ENCODE measurements around the gene CUL5.
"Not testable (repeated sequence)": the region's sequence is repeated elsewhere in the genome, so short reads cannot be mapped to it uniquely, and the experiment has no call there.

The CUL5 gene

DNA sequence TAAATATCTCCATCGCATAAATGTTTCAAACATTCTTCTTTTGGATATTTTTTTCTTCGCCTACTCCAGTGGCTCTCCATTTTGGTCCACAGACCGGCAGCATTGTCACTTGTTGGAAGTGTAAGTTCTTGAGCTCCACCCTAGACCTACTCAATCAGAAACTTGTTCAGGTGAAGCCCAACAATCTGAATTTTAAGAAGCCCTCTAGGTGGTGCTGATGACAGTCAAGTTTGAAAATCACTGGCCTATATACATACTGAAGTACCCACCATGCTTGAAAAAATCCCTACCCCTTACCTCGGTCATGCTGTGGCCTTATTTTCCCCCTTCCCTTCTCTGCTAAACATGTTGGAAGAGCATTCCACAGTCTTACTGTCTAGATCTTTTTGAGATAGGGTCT is 102.4 kb downstream of the CUL5 start:
- H3K4me3 ChIP-seq (ENCODE audit: low read length) = no peak overlapping the region
- TF ChIP-seq, protein P1, sequence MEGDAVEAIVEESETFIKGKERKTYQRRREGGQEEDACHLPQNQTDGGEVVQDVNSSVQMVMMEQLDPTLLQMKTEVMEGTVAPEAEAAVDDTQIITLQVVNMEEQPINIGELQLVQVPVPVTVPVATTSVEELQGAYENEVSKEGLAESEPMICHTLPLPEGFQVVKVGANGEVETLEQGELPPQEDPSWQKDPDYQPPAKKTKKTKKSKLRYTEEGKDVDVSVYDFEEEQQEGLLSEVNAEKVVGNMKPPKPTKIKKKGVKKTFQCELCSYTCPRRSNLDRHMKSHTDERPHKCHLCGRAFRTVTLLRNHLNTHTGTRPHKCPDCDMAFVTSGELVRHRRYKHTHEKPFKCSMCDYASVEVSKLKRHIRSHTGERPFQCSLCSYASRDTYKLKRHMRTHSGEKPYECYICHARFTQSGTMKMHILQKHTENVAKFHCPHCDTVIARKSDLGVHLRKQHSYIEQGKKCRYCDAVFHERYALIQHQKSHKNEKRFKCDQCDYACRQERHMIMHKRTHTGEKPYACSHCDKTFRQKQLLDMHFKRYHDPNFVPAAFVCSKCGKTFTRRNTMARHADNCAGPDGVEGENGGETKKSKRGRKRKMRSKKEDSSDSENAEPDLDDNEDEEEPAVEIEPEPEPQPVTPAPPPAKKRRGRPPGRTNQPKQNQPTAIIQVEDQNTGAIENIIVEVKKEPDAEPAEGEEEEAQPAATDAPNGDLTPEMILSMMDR (IDR thresholded peaks at IDR 0.05; ENCODE audit: insufficient read depth, low read depth, low read length, missing control alignments) = no peak
- DNase-seq (ENCODE audit: low read depth) = no peak

DNA sequence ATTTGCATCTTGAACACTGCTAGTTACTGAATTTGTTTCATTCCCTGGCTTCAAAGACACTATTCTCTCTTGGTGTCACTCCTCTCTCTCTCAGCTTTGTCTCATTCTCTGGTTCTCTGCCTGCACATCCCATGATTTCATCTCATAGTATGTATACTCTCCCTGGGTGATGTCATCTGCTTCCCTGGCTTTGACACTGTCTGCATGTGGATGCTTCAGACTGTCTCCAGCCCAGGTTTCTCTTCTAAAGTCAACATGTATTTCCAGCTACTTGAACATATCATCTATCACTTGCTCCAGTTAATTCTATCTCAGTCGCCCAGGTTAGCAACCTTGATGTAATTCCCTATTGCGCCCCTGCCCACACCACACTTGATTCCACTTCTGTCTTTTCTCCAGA is 103.4 kb downstream of the CUL5 start:
- H3K4me3 ChIP-seq (ENCODE audit: low read length) = no peak overlapping the region
- DNase-seq (ENCODE audit: low read depth) = no peak
- TF ChIP-seq, protein P1 (IDR thresholded peaks at IDR 0.05; ENCODE audit: insufficient read depth, low read depth, low read length, missing control alignments) = no peak

- DNase-seq (ENCODE audit: low read depth) = peak; percentile 88
- TF ChIP-seq, protein P1 (IDR thresholded peaks at IDR 0.05; ENCODE audit: insufficient read depth, low read depth, low read length, missing control alignments) = no peak
- H3K4me3 ChIP-seq (ENCODE audit: low read length) = no peak overlapping the region
These were observed 106.9 kb downstream of the CUL5 start for GRCh38 chr11:108115500-108116140.

GRCh38 chr11:108117746-108118371 is 109.2 kb downstream of the CUL5 start:
- peak; percentile 57 for DNase-seq (ENCODE audit: low read depth)

GRCh38 chr11:108120936-108121273 is 112.2 kb downstream of the CUL5 start:
- H3K4me3 ChIP-seq (ENCODE audit: low read length) = peak overlapping the region; percentile 72
- not testable (repeated sequence) for DNase-seq (ENCODE audit: low read depth)

More at GRCh38 chr11:108117746-108118371, 109.2 kb downstream of the CUL5 start:
- H3K4me3 ChIP-seq (ENCODE audit: low read length) = no peak overlapping the region
- TF ChIP-seq, protein P1 (IDR thresholded peaks at IDR 0.05; ENCODE audit: insufficient read depth, low read depth, low read length, missing control alignments) = peak; percentile 57

DNA sequence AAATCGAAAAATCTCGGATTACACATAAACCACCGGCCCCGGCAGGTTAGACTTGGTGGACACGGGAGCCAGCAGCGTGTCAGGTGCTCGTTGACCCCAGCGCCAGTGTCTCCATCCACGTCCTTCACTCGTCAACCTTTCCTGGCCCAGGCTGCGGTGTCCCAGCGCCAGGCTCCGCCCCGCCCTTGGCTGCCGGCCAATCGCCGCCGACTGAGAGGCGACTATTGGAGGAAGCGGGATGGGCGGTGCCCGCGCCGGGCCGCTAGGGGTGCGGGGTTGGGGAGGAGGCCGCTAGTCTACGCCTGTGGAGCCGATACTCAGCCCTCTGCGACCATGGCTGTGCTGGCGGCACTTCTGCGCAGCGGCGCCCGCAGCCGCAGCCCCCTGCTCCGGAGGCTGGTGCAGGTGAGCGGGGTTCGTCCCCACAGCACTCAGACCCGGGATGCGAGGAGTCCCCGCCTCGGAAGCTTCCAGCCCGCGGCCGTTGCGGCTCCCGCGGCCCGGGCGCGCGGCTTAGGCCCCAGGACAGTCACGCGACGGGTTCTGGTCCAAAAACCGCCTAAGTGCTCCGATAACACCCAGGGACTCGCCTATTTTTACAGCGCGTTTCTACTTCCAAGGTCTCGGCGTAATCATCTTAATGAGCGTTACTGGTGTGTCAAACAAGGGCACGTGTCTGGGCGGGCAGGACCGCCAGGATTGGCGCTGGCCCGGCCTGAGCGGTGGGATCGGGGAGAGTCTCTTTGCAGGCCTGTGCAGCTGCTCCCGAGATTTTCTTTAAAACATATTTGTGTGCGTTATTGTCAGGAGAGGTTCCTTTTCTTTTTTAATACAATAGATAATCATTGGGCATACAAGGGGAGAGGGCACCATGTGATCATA is 112.8 kb downstream of the CUL5 start, which contains the start of gene ACAT1:
ACAT1 (plus strand) TSS at position 294 of the 882 bp plus-strand sequence; CDS start at position 334, 40 bp downstream.
- H3K4me3 ChIP-seq (ENCODE audit: low read length) = peak within 1 kb of the TSS; percentile 72
- TF ChIP-seq, protein P1 (IDR thresholded peaks at IDR 0.05; ENCODE audit: insufficient read depth, low read depth, low read length, missing control alignments) = peak; percentile 16
- DNase-seq (ENCODE audit: low read depth) = peak; percentile 91

GRCh38 chr11:108122166-108122628 is 113.5 kb downstream of the CUL5 start:
- H3K4me3 ChIP-seq (ENCODE audit: low read length) = peak overlapping the region; percentile 72
- peak; percentile 17 for DNase-seq (ENCODE audit: low read depth)
- TF ChIP-seq, protein P1 (IDR thresholded peaks at IDR 0.05; ENCODE audit: insufficient read depth, low read depth, low read length, missing control alignments) = no peak

All from epithelial cell of esophagus (primary cell).